ENCODE results near the gene MRPL23. TPM values are rescaled to one million over a fixed set of nuclear protein-coding genes. Genes with fewer than 3 reads are reported as not detected.

MRPL23 gene
- total RNA-seq, 1 donor from 2014 or later = 40.3 TPM

DNA sequence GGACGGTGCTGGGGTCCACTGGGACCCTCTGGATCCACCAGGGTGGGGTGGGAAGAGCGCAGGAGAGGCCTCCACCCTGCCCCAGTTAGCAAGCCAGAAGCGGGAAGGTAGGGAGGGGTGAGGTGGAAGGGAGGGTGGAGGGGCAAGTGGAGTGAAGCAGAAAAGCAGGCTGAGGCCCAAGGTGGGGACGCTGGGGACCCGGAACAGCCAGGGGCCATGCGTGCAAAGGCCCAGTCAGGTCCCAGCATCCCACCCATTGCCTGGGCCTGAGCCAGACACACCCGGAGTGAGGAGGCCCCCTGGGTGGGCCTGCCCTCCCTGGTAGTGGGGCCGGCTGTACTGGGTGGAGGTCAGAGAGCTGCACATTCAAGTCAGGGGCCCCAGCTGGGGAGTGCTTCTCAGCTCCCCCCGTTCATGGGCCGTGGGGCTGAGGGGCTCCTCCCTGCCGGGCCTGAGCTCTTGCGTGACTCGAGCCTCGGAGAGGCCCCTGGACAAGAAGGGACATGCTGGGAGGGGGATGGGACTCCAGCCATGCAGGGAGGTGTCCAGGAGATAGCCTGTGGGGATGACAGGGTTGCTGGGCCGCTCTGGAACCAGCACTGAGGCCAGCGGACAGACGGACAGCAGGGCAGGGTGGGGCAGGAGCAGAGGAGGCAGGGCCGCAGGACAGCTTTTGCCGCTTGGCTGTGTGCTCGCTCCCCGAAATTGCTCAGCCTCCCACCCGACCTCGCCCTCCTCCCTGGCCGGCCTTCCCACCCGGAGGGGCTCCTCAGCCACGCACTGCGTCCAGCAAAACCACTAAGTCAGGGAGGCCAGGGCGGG, 19.9 kb upstream of the MRPL23 start:
- Mint-ChIP-seq H3K9me3 (no peaks in the 10 kb centered on the region), H3K27ac (peak overlapping the region; percentile 89), H3K27me3 (ENCODE audit: low read depth) (no peaks in the 10 kb centered on the region), H3K36me3 (no peaks in the 10 kb centered on the region), H3K4me1 (peaks cover 52% of the 10 kb centered on the region), H3K4me3 (no peak overlapping the region)
- TF ChIP-seq, protein P1, sequence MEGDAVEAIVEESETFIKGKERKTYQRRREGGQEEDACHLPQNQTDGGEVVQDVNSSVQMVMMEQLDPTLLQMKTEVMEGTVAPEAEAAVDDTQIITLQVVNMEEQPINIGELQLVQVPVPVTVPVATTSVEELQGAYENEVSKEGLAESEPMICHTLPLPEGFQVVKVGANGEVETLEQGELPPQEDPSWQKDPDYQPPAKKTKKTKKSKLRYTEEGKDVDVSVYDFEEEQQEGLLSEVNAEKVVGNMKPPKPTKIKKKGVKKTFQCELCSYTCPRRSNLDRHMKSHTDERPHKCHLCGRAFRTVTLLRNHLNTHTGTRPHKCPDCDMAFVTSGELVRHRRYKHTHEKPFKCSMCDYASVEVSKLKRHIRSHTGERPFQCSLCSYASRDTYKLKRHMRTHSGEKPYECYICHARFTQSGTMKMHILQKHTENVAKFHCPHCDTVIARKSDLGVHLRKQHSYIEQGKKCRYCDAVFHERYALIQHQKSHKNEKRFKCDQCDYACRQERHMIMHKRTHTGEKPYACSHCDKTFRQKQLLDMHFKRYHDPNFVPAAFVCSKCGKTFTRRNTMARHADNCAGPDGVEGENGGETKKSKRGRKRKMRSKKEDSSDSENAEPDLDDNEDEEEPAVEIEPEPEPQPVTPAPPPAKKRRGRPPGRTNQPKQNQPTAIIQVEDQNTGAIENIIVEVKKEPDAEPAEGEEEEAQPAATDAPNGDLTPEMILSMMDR (IDR thresholded peaks at IDR 0.05; ENCODE audit: unreplicated experiment) = no peak
- DNase-seq (ENCODE audit: low spot score in 2 of 2, unreplicated experiment in 2 of 2) = no peak

DNA sequence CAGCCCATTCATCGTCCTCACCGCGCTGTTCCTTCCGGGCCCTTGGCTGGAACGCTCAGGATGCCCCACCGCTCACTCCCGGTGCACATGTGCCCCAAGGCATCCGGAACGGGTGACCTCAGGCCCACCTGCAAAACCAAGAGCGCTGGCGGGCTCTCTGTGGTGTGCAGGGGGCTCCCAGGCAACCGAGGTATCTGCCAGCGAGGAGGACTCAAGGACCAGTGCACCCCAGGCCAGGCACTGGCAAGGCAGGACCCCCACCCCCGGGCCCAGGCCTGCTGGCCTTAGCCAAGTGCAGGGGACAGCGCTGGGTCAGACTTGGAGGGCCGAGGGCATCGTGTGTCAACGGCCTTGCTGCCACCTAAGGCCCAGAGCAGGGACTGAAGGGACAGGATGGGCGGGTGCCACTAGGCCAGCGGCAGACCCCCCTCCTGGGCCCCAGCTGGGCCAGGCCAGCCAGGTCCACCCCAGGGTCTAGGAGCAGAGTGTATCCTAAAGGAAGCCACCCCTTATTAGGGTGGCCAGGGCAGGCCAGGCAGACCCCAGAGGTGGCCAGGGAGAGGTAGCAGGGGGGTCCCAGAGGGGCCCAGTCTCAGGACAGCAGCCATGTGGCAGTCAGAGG, 19.2 kb upstream of the MRPL23 start:
- TF ChIP-seq, protein P1 (IDR thresholded peaks at IDR 0.05; ENCODE audit: unreplicated experiment) = no peak
- Mint-ChIP-seq H3K4me3 (no peak overlapping the region), H3K27me3 (ENCODE audit: low read depth) (no peaks in the 10 kb centered on the region), H3K4me1 (peaks cover 52% of the 10 kb centered on the region), H3K36me3 (no peaks in the 10 kb centered on the region), H3K9me3 (no peaks in the 10 kb centered on the region), H3K27ac (no peak overlapping the region)
- DNase-seq (ENCODE audit: low spot score in 2 of 2, unreplicated experiment in 2 of 2) = peak in 1 of 2 experiments; percentile 18

DNA sequence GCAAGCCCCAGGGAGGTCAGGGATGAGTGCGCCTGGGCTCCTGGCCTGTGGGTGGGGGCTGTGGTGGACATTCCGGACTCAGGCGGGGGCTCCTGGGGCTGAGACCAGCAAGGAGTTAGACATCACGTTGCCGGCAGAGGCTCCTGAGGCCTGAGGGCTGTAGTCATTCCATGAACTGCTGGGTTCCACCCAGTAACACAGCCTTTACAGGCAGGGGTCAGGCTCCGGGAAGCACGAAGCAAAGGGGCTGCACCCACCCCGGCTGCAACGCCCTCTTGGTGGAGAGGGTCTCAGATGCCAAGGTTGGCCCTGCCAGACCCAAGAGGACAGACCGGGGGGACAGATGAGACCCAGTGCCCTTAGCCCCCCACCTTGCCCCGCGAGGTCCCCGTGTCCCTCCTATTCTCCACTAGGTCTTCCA, 18.7 kb upstream of the MRPL23 start:
- Mint-ChIP-seq H3K27ac (no peak overlapping the region), H3K4me3 (no peak overlapping the region), H3K36me3 (no peaks in the 10 kb centered on the region), H3K4me1 (peaks cover 54% of the 10 kb centered on the region), H3K9me3 (no peaks in the 10 kb centered on the region), H3K27me3 (ENCODE audit: low read depth) (no peaks in the 10 kb centered on the region)
- TF ChIP-seq, protein P1 (IDR thresholded peaks at IDR 0.05; ENCODE audit: unreplicated experiment) = no peak
- DNase-seq (ENCODE audit: low spot score in 2 of 2, unreplicated experiment in 2 of 2) = no peak

DNA sequence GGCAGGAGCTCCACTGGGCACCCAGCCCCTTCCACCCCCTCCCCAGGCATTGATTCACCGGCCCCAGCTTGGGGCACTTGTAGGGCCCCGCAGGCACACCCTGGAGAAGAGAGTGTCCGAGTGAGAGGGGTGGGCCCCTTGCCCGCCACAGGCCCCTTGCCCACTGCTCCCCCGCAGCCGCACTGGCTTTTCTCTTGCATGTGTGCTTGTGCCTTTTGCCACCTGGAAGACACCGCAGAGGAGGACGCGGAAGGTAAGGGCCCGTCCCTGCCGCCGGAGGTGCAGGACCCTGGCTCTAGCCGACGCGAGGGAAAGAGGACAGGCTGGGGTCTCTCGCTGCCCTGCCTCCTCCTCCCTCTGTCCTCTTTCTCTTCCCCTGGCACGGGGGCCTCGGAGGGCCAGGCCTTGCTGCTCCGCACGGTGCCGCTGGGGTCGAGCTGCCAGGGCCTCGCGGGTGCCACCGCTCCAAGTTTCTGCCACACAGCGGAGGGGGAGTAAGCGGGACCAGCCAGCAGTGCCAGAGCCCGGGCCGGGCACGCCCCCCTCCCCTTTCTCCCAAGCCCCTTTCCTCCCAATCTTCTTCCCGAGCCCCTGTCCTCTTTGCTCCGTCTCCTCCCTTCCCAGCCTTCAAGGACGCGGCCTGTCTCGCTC, 18.1 kb upstream of the MRPL23 start:
- peak in 1 of 2 experiments; percentile 18 for DNase-seq (ENCODE audit: low spot score in 2 of 2, unreplicated experiment in 2 of 2)
- Mint-ChIP-seq H3K36me3 (no peaks in the 10 kb centered on the region), H3K9me3 (no peaks in the 10 kb centered on the region), H3K4me3 (no peak overlapping the region), H3K27me3 (ENCODE audit: low read depth) (no peaks in the 10 kb centered on the region), H3K4me1 (peaks cover 49% of the 10 kb centered on the region), H3K27ac (peak overlapping the region; percentile 64)
- TF ChIP-seq, protein P1 (IDR thresholded peaks at IDR 0.05; ENCODE audit: unreplicated experiment) = no peak

DNA sequence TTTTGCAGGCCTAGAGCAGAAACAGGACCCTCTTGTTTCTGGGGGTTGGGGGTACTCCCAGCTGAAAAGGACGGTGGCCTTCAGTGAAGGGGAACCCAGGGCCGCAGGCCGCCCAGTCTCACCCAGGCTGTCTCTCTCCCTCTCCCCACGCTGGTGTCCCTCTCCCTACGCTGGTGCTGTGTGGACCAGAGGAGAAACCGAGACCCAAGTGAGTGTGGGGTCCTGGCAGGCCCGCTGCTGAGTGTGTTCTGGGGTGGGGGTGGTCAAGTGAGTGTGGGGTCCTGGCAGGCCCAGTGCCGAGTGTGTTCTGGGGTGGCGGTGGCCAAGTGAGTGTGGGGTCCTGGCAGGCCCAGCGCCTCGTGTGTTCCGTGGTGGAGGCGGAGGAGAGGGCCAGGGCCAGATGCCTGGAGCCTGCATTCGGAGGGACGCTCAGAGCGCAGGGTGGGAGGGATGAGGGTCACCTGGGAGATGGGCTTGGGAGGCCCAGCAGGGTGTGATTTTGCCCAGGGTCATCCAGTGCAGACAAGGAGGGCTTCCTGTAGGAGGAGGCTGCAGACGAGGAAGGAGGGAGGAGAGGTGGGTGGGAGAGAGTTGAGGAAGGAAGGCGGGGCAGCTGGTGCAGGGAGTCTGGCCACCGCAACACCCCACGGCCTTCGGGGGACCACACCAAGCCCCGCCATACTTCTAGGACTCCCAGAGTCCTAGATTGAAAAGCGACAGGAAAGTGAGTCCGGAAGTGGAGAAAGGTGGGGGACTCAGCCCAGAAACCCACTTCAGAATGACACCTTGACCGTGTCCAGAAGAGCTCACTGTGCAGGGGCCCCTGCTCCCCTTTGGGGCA, 17.3 kb upstream of the MRPL23 start:
- Mint-ChIP-seq H3K4me3 (no peak overlapping the region), H3K27me3 (ENCODE audit: low read depth) (no peaks in the 10 kb centered on the region), H3K9me3 (no peaks in the 10 kb centered on the region), H3K27ac (peak overlapping the region; percentile 94), H3K36me3 (no peaks in the 10 kb centered on the region), H3K4me1 (peaks cover 47% of the 10 kb centered on the region)
- DNase-seq (ENCODE audit: low spot score in 2 of 2, unreplicated experiment in 2 of 2) = peak in 1 of 2 experiments; percentile 31
- TF ChIP-seq, protein P1 (IDR thresholded peaks at IDR 0.05; ENCODE audit: unreplicated experiment) = no peak
